Measurements from ENCODE around the gene PUSL1.
"Not testable (repeated sequence)": the region's sequence is repeated elsewhere in the genome, so short reads cannot be mapped to it uniquely, and the experiment has no call there.

The PUSL1 gene

GRCh38 chr1:1307261-1307922 lies 1.0 kb upstream of the PUSL1 start:
- in situ Hi-C loops (cut with HindIII; ENCODE audit: low sequenced_read_pairs) = no loop called here

- in situ Hi-C loops (cut with HindIII; ENCODE audit: low sequenced_read_pairs) = no loop called here
These were observed 406 bp downstream of the PUSL1 start for GRCh38 chr1:1308756-1309250.

- in situ Hi-C loops (cut with HindIII; ENCODE audit: low sequenced_read_pairs) = no loop called here
These were observed 1.1 kb downstream of the PUSL1 start for GRCh38 chr1:1309251-1310108.

- in situ Hi-C loops (cut with HindIII; ENCODE audit: low sequenced_read_pairs) = no loop called here
These were observed 1.6 kb downstream of the PUSL1 start for GRCh38 chr1:1310109-1310385.

GRCh38 chr1:1310476-1311053 lies 2.2 kb downstream of the PUSL1 start:
- in situ Hi-C loops (cut with HindIII; ENCODE audit: low sequenced_read_pairs) = no loop called here

- in situ Hi-C loops (cut with HindIII; ENCODE audit: low sequenced_read_pairs) = no loop called here
These were observed 3.0 kb downstream of the PUSL1 start for GRCh38 chr1:1311107-1312104.

- in situ Hi-C loops (cut with HindIII; ENCODE audit: low sequenced_read_pairs) = no loop called here
These were observed 4.3 kb downstream of the PUSL1 start for GRCh38 chr1:1312450-1313314.

- in situ Hi-C loops (cut with HindIII; ENCODE audit: low sequenced_read_pairs) = no loop called here
These were observed 5.3 kb downstream of the PUSL1 start for GRCh38 chr1:1313500-1314236.

GRCh38 chr1:1314237-1314586 lies 5.8 kb downstream of the PUSL1 start:
- in situ Hi-C loops (cut with HindIII; ENCODE audit: low sequenced_read_pairs) = no loop called here

- in situ Hi-C loops (cut with HindIII; ENCODE audit: low sequenced_read_pairs) = no loop called here
These were observed 6.4 kb downstream of the PUSL1 start for GRCh38 chr1:1314678-1315335.

GRCh38 chr1:1315435-1315954 lies 7.1 kb downstream of the PUSL1 start:
- in situ Hi-C loops (cut with HindIII; ENCODE audit: low sequenced_read_pairs) = no loop called here

GRCh38 chr1:1316199-1316598 lies 7.8 kb downstream of the PUSL1 start:
- in situ Hi-C loops (cut with HindIII; ENCODE audit: low sequenced_read_pairs) = not testable (repeated sequence)

GRCh38 chr1:1317420-1317819 lies 9.0 kb downstream of the PUSL1 start:
- in situ Hi-C loops (cut with HindIII; ENCODE audit: low sequenced_read_pairs) = no loop called here

GRCh38 chr1:1318131-1318652 lies 9.8 kb downstream of the PUSL1 start:
- in situ Hi-C loops (cut with HindIII; ENCODE audit: low sequenced_read_pairs) = no loop called here

GRCh38 chr1:1318777-1319645 lies 10.6 kb downstream of the PUSL1 start:
- in situ Hi-C loops (cut with HindIII; ENCODE audit: low sequenced_read_pairs) = no loop called here

- in situ Hi-C loops (cut with HindIII; ENCODE audit: low sequenced_read_pairs) = no loop called here
These were observed 11.2 kb downstream of the PUSL1 start for GRCh38 chr1:1319646-1319941.

GRCh38 chr1:1320666-1321448 lies 12.5 kb downstream of the PUSL1 start:
- in situ Hi-C loops (cut with HindIII; ENCODE audit: low sequenced_read_pairs) = no loop called here

Data from DLD1 (cell line).